ENCODE results near the gene PTPRM. TPM values are rescaled to one million over a fixed set of nuclear protein-coding genes. Genes with fewer than 3 reads are reported as not detected.

Gene PTPRM
- total RNA-seq, 1 experiment from 2014 or later, result 6.2 TPM

- Histone ChIP-seq H3K9me3 (ENCODE audit: control insufficient read depth, low read depth, low read length) (no peaks in the 10 kb centered on the region), H3K14ac (ENCODE audit: insufficient read depth, low read length) (no peak overlapping the region), H3K4me1 (ENCODE audit: insufficient read depth, low read length) (no peaks in the 10 kb centered on the region; the same call in none of the 2 replicates), H2BK15ac (ENCODE audit: low read depth, low read length) (no peak overlapping the region), H2BK5ac (ENCODE audit: insufficient read length, low read length) (no peak overlapping the region), H4K5ac (ENCODE audit: insufficient read length, low read depth, low read length) (no peak overlapping the region), H2BK20ac (ENCODE audit: low read depth, low read length, poor library complexity, severe bottlenecking) (no peak overlapping the region), H3K79me1 (ENCODE audit: insufficient read depth, low read depth, low read length, poor library complexity, severe bottlenecking) (no peaks in the 10 kb centered on the region), H4K91ac (ENCODE audit: insufficient read length, low read depth, low read length) (no peak overlapping the region), H3K27ac (ENCODE audit: insufficient read length, low read depth, low read length) (no peak overlapping the region), H3K79me2 (ENCODE audit: insufficient read depth, low read length) (no peaks in the 10 kb centered on the region), H3K9ac (ENCODE audit: extremely low read depth, insufficient read length, low read length) (no peak overlapping the region), H2AFZ (ENCODE audit: low read length) (no peak overlapping the region), H3K18ac (ENCODE audit: insufficient read length, low read depth, low read length) (no peak overlapping the region), H3K56ac (ENCODE audit: insufficient read length, low read depth, low read length) (no peak overlapping the region), H3K4ac (ENCODE audit: low read depth, low read length) (no peak overlapping the region), H3K23ac (ENCODE audit: insufficient read length, low read depth, low read length) (no peak overlapping the region), H4K8ac (replicated peaks; ENCODE audit: insufficient read length, low read depth, low read length) (no peak overlapping the region), H3T11ph (ENCODE audit: low read length) (no peak overlapping the region), H3K23me2 (ENCODE audit: insufficient read length, low read depth, low read length, poor library complexity, severe bottlenecking) (no peaks in the 10 kb centered on the region), H3K4me2 (ENCODE audit: insufficient read depth, insufficient read length, low read length) (no peak overlapping the region), H4K20me1 (ENCODE audit: control insufficient read depth, insufficient read depth, insufficient read length) (no peaks in the 10 kb centered on the region), H2AK5ac (ENCODE audit: insufficient read length, low read length) (no peak overlapping the region), H2BK120ac (ENCODE audit: low read depth, low read length, poor library complexity, severe bottlenecking) (no peak overlapping the region), H2BK12ac (ENCODE audit: insufficient read length, low read depth, low read length) (no peak overlapping the region), H3K27me3 (ENCODE audit: insufficient read depth, low read length) (no peaks in the 10 kb centered on the region)
- Mint-ChIP-seq H3K4me1 (peaks cover 20 to 21% of the 10 kb centered on the region in 2 experiments), H3K27ac (no peak overlapping the region; a peak in 2 of 7 replicates), H3K36me3 (ENCODE audit: insufficient read depth in 1 of 3, low read depth in 3 of 3) (peaks cover 0 to 1% (median 0%) of the 10 kb centered on the region in 3 experiments; a peak in 2 of 7 replicates), H3K9me3 (no peaks in the 10 kb centered on the region), H3K4me3 (peak overlapping the region in 1 of 2 experiments; percentile 6; a peak in 1 of 5 replicates), H3K27me3 (ENCODE audit: low read depth) (no peaks in the 10 kb centered on the region)
- WGBS (ENCODE audit: extremely low coverage, insufficient read length, low lambda C conversion rate), result no CpG with 5 or more reads among the region's 6 CpGs
- no peak for DNase-seq
- TF ChIP-seq, protein P1, sequence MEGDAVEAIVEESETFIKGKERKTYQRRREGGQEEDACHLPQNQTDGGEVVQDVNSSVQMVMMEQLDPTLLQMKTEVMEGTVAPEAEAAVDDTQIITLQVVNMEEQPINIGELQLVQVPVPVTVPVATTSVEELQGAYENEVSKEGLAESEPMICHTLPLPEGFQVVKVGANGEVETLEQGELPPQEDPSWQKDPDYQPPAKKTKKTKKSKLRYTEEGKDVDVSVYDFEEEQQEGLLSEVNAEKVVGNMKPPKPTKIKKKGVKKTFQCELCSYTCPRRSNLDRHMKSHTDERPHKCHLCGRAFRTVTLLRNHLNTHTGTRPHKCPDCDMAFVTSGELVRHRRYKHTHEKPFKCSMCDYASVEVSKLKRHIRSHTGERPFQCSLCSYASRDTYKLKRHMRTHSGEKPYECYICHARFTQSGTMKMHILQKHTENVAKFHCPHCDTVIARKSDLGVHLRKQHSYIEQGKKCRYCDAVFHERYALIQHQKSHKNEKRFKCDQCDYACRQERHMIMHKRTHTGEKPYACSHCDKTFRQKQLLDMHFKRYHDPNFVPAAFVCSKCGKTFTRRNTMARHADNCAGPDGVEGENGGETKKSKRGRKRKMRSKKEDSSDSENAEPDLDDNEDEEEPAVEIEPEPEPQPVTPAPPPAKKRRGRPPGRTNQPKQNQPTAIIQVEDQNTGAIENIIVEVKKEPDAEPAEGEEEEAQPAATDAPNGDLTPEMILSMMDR (conservative IDR thresholded peaks at IDR 0.05), result no peak
These were observed 791.1 kb downstream of the PTPRM start for GRCh38 chr18:8358033-8358765.
